Osteoblast (primary cell): ENCODE data around the gene TEX29. TPM values are rescaled to one million over a fixed set of nuclear protein-coding genes. Genes with fewer than 3 reads are reported as not detected.

ENCODE experiments used
- DNase-seq: peaks from one replicate; pipeline ENCODE4 v3.0.0; 2011; ENCODE audit warnings: low spot score, mixed read lengths; ENCODE audit not compliant: insufficient read length; ENCODE audit errors: missing footprints
- H2AFZ ChIP-seq: 2 replicates; pipeline ENCODE4 v1.6.0; 2011; ENCODE audit warnings: mild to moderate bottlenecking, low read length
- H3K27ac ChIP-seq: 2 replicates; pipeline ENCODE4 v1.5.1; 2011; ENCODE audit warnings: mild to moderate bottlenecking, low read depth, low read length, moderate library complexity
- H3K27me3 ChIP-seq: 2 replicates; pipeline ENCODE4 v1.6.0; 2012; ENCODE audit warnings: mild to moderate bottlenecking, control low read depth, inconsistent platforms, low read length, moderate library complexity; ENCODE audit not compliant: insufficient read depth
- H3K36me3 ChIP-seq: 2 replicates; pipeline ENCODE4 v1.5.1; 2011; ENCODE audit warnings: mild to moderate bottlenecking, low read length, control low read depth, moderate library complexity; ENCODE audit not compliant: insufficient read depth
- H3K4me1 ChIP-seq: 2 replicates; pipeline ENCODE4 v1.5.1; 2011; ENCODE audit warnings: mild to moderate bottlenecking, low read length, control low read depth, moderate library complexity; ENCODE audit not compliant: insufficient read depth
- H3K4me2 ChIP-seq: 2 replicates; pipeline ENCODE4 v1.6.0; 2011; ENCODE audit warnings: mild to moderate bottlenecking, low read length; ENCODE audit not compliant: insufficient read depth
- H3K4me3 ChIP-seq: fragments of 200-600 bp; sonication (generic); 3 replicates; pipeline ENCODE4 v1.5.1; 2012; ENCODE audit warnings: mild to moderate bottlenecking, low read length, inconsistent platforms; ENCODE audit not compliant: insufficient read depth
- H3K79me2 ChIP-seq: 2 replicates; pipeline ENCODE4 v1.6.0; 2012; ENCODE audit warnings: mild to moderate bottlenecking, low read length, control low read depth, inconsistent platforms; ENCODE audit not compliant: insufficient read depth
- H3K9me3 ChIP-seq: 2 replicates; pipeline ENCODE4 v1.5.1; 2011; ENCODE audit warnings: low read depth, low read length, control low read depth
- H4K20me1 ChIP-seq: 2 replicates; pipeline ENCODE4 v1.6.0; 2012; ENCODE audit warnings: mild to moderate bottlenecking, low read length, control low read depth; ENCODE audit not compliant: insufficient read depth
- total RNA-seq: library from RNA; depleted of rRNA; stranded (reverse); fragments of >200 nt; gene quantifications from 2 replicates; pipeline ENCODE4 v1.2.3, GENCODE V29; 2012
- TF ChIP-seq, protein P1 (sequence below): IDR thresholded peaks from 2 replicates; pipeline ENCODE4 v1.5.1; 2011; ENCODE audit warnings: mild to moderate bottlenecking, low read depth, low read length, moderate library complexity; ENCODE audit errors: extremely low read depth

The TEX29 gene
- total RNA-seq, 1 donor, result 0.36 TPM

DNA sequence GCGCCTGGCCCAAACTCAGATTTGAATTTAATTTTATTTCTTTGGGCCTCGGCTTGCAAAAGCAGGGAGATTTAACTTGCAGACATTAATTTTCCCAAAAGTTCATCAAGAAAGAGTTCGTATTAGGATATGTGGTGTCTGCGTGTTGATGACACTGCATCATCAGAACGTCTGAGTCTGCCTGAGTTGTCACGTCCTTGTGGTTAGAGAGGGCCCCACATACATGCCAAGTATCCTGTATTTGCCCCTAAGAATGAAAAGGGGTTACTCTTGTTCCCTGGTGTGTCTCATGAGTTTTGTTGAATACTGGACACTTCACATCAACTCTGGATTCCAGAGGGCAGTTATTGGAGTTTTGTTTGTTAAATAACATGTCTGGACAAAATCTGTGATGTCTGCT lies 5.6 kb upstream of the TEX29 start:
- Histone ChIP-seq H3K9me3 (no peaks in the 10 kb centered on the region), H3K27ac (no peak overlapping the region), H2AFZ (no peak overlapping the region), H3K4me2 (no peak overlapping the region), H4K20me1 (peaks cover 3% of the 10 kb centered on the region), H3K36me3 (no peaks in the 10 kb centered on the region), H3K4me3 (no peak overlapping the region), H3K27me3 (no peaks in the 10 kb centered on the region), H3K79me2 (no peaks in the 10 kb centered on the region), H3K4me1 (no peaks in the 10 kb centered on the region)
- TF ChIP-seq, protein P1, sequence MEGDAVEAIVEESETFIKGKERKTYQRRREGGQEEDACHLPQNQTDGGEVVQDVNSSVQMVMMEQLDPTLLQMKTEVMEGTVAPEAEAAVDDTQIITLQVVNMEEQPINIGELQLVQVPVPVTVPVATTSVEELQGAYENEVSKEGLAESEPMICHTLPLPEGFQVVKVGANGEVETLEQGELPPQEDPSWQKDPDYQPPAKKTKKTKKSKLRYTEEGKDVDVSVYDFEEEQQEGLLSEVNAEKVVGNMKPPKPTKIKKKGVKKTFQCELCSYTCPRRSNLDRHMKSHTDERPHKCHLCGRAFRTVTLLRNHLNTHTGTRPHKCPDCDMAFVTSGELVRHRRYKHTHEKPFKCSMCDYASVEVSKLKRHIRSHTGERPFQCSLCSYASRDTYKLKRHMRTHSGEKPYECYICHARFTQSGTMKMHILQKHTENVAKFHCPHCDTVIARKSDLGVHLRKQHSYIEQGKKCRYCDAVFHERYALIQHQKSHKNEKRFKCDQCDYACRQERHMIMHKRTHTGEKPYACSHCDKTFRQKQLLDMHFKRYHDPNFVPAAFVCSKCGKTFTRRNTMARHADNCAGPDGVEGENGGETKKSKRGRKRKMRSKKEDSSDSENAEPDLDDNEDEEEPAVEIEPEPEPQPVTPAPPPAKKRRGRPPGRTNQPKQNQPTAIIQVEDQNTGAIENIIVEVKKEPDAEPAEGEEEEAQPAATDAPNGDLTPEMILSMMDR, result no peak
- no peak for DNase-seq

DNA sequence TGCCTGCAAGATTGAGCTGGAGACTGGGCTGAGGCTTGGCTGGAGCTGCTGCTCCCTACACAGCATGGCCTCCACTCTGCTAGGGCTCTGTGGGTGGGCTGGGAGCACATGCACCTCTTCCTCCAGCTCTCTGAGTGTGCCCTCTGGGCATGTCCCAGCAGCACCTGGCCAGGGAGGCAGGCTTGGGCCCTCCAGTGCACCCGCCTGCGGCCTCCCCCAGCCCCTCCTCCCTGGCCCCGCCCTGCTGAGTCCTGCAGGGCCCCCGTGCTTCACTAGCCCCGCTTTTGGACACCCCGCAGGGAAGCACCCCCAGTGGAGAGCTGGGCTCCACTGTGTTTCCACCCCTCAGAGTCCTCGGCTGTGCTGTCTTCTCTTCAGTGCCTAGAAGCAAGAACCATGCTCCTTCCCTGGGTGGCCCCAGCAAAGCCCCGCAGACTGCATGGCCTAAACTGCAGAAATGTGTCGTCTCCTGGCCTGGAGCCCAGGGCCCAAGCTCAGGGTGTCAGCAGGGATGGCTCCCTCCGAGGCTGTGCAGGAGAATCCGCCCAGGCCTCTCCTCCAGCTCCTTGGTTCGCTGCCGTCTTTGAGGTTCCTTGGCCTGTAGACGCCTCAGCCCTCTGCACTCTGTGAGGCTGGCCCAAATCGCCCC lies 5.0 kb upstream of the TEX29 start:
- H3K27me3 ChIP-seq, result no peaks in the 10 kb centered on the region
- no peak overlapping the region for H3K4me2 ChIP-seq
- H3K4me3 ChIP-seq, result no peak overlapping the region
- H3K4me1 ChIP-seq, result no peaks in the 10 kb centered on the region
- no peak overlapping the region for H2AFZ ChIP-seq
- H3K27ac ChIP-seq, result no peak overlapping the region
- H3K79me2 ChIP-seq, result no peaks in the 10 kb centered on the region
- peaks cover 3% of the 10 kb centered on the region for H4K20me1 ChIP-seq
- H3K9me3 ChIP-seq, result no peaks in the 10 kb centered on the region
- TF ChIP-seq, protein P1, result no peak
- no peak for DNase-seq
- no peaks in the 10 kb centered on the region for H3K36me3 ChIP-seq

DNA sequence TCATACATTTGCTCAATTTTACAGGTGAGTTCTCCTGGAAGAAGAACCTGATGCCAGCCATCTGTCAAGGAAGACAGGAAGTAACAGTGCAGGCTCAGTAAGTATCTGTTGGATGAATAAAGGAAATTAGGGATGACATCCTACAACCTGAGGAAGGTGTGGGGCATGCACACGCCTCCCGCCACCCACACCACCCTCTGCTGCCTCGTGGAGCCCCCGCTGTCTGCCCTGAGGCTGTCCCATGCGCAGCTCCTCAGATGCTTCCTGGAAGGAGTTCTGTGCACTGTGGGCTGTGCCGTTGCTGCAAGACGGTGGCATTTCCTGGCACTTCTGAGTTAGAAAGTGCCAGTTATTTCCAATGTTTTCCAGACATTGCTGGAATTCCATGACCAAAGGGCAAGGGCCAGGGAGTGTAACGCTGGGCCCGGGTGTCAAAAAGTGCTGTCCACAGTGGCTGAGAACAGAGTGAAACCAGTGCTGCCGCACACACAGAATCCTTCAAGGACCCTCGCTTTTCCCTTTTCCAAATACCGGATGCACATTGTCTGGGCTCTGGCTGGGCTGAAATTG lies 4.2 kb upstream of the TEX29 start:
- Histone ChIP-seq H3K4me2 (no peak overlapping the region), H3K79me2 (no peaks in the 10 kb centered on the region), H4K20me1 (no peaks in the 10 kb centered on the region), H3K4me3 (no peak overlapping the region), H3K9me3 (no peaks in the 10 kb centered on the region), H3K4me1 (no peaks in the 10 kb centered on the region), H3K27ac (no peak overlapping the region), H3K36me3 (no peaks in the 10 kb centered on the region), H3K27me3 (no peaks in the 10 kb centered on the region), H2AFZ (no peak overlapping the region)
- TF ChIP-seq, protein P1, result no peak
- DNase-seq, result no peak

DNA sequence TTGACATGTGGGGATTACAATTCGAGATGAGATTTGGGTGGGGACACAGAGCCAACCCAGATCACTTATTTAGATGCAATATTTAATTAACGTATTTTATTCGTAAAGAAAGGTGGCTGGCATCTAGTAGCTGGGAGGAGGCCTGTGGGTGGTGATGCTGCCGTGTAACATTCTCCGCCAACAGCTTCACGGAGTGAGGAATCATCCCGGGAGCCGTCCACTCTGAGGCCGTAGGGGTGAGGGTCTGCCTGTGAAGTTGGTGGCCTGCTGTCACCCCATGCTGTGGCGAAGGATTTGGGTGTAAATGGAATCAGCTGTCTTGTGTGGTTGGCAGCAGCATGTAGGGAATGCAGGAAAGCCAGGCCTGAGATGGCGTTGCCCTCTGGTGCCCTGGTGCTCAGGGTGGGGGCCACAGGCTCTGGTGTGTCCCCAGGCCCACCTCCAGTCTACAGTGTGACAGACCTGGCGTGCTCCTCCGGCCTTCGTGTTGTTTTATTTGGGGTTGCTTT lies 3.3 kb upstream of the TEX29 start:
- H3K9me3 ChIP-seq, result no peaks in the 10 kb centered on the region
- no peaks in the 10 kb centered on the region for H4K20me1 ChIP-seq
- no peaks in the 10 kb centered on the region for H3K79me2 ChIP-seq
- TF ChIP-seq, protein P1, result no peak
- DNase-seq, result no peak
- H3K36me3 ChIP-seq, result no peaks in the 10 kb centered on the region
- no peak overlapping the region for H2AFZ ChIP-seq
- no peak overlapping the region for H3K4me3 ChIP-seq
- H3K4me2 ChIP-seq, result no peak overlapping the region
- no peaks in the 10 kb centered on the region for H3K4me1 ChIP-seq
- no peaks in the 10 kb centered on the region for H3K27me3 ChIP-seq
- H3K27ac ChIP-seq, result no peak overlapping the region
